OCI-LY1 (cell line): Measurements from ENCODE around the gene CDH8.

Experiments
- CTCF ChIP-seq: fragments of 200-600 bp; sonication (generic), shearing (Covaris generic); IDR thresholded peaks from 2 replicates; pipeline ENCODE4 v1.5.1; 2017; ENCODE audit warnings: mild to moderate bottlenecking, antibody characterized with exemption, low read length, moderate library complexity, mixed read lengths
- EZH2 ChIP-seq: fragments of 200-600 bp; sonication (generic), shearing (Covaris generic); IDR thresholded peaks from 2 replicates; pipeline ENCODE4 v1.8.0; 2017; ENCODE audit warnings: borderline replicate concordance, mixed run types, mild to moderate bottlenecking, antibody characterized with exemption, low read length, moderate library complexity, mixed read lengths

GRCh38 chr16:61681124-61681523, 355.1 kb downstream of the CDH8 start:
- TF ChIP-seq CTCF: no peak
- no peak for TF ChIP-seq EZH2
